Posterior cingulate gyrus (tissue), 11 donors: ENCODE data around the gene HHATL.

Experiments
- DNase-seq, 10 donors: peaks; one replicate each; pipeline versions ENCODE4 v3.0.0 to v3.0.0-alpha.2; 2020 to 2021; ENCODE audit warnings: mixed read lengths in 3 of 10
- intact Hi-C: fragments of 100-400 bp; cut with DNase I; formaldehyde crosslinking; loops from one replicate; pipeline ENCODE4 v1.15.1; 2023

Gene HHATL

DNA sequence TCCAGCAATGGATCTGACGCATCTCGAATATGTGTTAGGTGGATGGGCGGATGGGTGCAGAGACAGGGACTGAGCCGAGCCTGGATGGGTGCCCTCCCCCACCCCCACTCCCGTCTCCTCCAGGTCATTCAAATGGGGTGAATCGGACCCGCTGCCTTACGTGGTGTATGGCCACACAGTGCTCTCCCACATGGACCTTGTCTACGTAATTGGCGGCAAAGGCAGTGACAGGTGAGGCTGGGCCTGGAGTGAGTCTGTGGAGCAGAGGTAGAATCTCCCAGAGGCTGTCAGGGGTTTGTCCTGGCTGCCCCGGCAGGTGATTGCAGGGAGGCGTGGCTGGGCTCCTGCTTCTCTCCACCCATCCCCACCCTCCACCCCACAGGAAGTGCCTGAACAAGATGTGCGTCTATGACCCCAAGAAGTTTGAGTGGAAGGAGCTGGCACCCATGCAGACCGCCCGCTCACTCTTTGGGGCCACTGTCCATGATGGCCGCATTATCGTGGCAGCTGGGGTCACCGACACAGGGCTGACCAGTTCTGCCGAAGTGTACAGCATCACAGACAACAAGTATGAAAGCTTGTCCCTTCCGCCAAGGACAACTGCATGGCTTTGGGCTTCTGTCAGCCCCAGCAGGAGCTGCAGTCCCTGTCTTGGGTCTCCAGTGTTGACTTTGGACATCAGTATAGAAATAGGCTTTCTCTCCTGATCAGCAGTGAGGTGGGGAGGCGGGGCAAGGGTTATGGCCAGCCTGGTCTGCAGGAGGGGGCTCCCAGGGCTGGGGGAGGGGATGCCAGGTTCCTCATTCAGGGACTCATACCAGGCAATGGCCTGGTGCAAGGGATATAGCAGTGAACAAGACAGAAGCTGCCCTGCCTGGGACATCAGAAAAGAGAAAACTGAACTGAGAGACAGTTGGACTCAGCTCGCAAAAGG is 13.8 kb downstream of the HHATL start:
- DNase-seq: peak in 3 of 10 donors; percentile 4 to 62 (median 7)
- intact Hi-C loops: no loop called here

DNA sequence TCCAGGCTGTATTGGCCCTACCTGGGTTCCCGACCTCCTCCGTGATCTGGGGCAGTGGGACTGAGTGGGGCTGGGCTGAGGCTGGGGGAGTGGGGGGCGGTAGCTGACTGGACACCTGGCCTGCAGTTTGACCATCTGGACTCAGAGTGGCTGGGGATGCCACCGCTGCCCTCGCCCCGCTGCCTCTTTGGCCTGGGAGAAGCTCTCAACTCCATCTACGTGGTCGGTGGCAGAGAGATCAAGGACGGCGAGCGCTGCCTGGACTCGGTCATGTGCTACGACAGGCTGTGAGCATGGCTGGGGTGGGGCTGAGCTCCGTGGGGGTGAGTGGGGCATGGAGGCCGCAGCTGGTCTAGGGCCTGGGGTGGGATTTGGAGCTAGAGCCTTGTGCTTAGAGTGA is 14.6 kb downstream of the HHATL start:
- intact Hi-C loops: no loop called here
- DNase-seq: peak in 5 of 10 donors; percentile 3 to 75 (median 12)

- intact Hi-C loops: no loop called here
These were observed 15.6 kb downstream of the HHATL start for GRCh38 chr3:42686832-42687650.

DNA sequence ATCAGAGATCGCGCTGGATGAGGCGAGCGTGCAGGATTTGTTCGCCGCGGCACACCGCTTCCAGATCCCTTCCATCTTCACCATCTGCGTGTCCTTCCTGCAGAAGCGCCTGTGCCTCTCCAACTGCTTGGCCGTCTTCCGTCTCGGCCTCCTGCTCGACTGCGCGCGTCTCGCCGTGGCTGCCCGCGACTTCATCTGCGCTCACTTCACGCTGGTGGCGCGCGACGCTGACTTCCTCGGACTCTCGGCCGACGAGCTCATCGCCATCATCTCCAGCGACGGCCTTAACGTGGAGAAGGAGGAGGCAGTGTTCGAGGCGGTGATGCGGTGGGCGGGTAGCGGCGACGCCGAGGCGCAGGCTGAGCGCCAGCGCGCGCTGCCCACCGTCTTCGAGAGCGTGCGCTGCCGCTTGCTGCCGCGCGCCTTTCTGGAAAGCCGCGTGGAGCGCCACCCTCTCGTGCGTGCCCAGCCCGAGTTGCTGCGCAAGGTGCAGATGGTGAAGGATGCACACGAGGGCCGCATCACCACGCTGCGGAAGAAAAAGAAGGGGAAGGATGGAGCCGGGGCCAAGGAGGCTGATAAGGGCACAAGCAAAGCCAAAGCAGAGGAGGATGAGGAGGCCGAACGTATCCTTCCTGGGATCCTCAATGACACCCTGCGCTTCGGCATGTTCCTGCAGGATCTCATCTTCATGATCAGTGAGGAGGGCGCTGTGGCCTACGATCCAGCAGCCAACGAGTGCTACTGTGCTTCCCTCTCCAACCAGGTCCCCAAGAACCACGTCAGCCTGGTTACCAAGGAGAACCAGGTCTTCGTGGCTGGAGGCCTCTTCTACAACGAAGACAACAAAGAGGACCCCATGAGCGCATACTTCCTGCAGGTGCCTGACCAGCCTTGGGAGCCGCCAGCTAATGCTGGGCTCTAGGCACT is 16.4 kb downstream of the HHATL start:
- intact Hi-C loops: no loop called here
- DNase-seq: peak in 4 of 10 donors; percentile 6 to 86 (median 11)

More at GRCh38 chr3:42686832-42687650, 15.6 kb downstream of the HHATL start:
- DNase-seq: peak in 3 of 10 donors; percentile 2 to 52 (median 12)

DNA sequence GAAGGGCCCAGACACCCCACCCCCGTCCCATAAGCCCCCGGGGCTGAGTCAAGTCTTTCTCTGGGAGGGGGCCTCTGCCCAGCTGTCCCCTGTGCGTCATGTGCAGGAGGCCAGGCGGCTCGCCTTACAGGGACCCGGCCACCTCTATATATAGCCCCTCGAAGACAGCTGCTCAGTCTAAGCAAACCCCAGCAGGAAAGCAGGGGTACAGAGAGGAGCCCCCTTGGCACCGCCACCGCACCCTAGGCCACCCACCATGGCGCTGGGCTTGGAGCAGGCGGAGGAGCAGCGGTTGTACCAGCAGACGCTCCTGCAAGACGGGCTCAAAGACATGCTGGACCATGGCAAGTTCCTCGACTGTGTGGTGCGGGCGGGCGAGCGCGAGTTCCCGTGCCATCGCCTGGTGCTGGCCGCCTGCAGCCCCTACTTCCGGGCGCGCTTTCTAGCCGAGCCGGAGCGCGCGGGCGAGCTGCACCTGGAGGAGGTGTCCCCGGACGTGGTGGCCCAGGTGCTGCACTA is 17.2 kb downstream of the HHATL start, which contains the start of gene KLHL40:
Gene KLHL40 (plus strand): TSS at position 175 of the 519 bp plus-strand sequence. CDS start 82 bp downstream, at position 257.
- intact Hi-C loops: no loop called here
- peak in 3 of 10 donors; percentile 6 to 49 (median 7) for DNase-seq

- DNase-seq: peak in 3 of 10 donors; percentile 3 to 12 (median 7)
These were observed 17.8 kb downstream of the HHATL start for GRCh38 chr3:42684632-42685362.

DNA sequence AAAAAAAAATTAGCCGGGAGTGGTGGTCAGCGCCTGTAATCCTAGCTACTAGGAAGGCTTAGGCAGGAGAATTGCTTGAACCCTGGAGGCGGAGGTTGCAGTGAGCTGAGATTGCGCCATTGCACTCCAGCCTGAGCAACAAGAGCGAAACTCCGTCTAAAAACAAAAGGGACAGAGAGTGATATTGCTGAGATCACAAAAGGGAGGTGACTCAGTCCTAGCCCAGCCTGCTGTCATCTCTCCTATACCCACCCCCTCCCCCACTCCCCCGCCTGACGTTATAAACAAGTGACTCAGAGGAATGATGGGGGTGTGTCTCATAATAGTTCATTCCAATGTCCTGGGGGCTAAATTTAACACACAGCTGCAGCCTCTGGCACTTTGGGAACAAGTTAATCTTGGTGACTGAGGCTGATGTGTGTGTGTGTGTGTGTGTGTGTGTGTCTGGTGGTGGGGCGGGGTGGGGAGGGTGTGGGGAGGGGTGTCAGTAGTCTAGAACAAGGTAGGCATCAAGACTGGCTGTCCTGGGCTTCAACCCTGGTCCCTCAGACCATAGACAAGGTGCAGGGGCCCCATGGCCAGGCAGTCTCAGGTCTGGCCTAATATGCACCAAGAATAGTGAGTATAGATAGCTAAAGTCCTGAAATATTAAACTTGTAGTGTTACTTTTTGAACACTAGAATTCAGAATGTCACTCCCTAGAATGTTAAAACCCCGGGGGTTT is 18.6 kb downstream of the HHATL start:
- DNase-seq: peak in 5 of 10 donors; percentile 45 to 83 (median 55)
- intact Hi-C loops: no loop called here

More at GRCh38 chr3:42684632-42685362, 17.8 kb downstream of the HHATL start:
- intact Hi-C loops: no loop called here

DNA sequence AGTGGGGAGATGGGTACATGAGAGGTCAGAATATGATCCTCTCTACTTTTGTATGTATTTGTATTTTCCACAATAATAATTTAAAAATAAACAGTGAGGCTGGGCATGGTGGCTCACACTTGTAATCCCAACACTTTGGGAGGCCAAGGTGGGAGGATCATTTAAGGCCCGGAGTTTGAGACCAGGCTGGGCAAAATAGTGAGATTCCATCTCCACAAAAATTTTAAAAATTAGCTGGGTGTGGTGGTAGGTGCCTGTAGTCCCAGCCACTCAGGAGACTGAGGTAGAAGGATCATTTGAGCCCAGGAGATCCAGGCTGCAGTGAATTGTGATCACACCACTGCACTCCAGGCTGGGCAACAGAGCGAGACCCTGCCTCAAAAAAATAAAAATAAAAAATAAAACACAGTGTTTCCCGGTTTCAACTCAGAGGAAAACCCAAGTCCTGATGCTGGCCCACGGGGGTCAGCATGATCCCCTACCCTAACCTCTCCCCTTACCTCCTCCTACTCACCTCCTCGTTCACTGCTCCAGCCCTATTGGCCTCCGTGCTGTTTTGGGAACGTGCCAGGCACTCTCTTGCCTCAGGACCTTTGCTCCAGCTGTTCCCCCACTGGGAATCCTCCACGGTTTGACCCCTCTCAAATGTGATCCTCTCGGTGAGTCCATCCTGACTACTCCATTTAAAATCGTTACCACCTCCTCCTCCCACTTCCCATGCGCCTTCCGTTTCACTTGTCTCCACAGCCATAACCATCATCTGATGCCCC is 20.1 kb downstream of the HHATL start:
- peak in 2 of 10 donors; percentile 10 to 31 for DNase-seq
- intact Hi-C loops: no loop called here

DNA sequence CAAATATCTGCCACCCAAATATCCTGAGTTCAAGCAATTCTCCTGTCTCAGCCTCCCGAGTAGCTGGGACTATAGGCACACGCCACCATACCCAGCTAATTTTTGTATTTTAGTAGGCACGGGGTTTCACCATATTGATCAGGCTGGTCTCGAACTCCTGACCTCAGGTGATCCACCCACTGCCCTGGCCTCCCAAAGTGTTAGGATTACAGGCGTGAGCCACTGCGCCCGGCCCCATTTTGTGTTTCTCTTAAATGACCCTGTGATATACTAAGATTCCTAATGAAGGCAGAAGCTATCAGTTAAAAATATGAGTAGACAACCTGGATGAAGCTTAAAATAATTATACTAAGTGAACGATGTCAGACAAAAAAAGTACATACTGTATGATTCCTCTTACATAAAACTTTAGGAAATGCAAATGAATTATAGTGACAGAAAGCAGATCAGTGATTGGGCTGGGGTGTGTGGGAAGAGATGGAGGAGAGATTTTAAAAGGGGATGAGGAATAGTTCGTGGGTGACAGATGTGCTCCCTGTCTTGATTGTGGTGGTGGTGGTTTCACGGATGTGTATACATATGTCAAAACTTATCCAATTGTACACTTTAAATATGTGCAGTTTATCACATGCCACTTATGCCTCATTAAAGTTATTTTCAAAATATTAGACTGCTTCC is 21.1 kb downstream of the HHATL start:
- DNase-seq: peak in 1 of 10 donors; percentile 33
- intact Hi-C loops: no loop called here

DNA sequence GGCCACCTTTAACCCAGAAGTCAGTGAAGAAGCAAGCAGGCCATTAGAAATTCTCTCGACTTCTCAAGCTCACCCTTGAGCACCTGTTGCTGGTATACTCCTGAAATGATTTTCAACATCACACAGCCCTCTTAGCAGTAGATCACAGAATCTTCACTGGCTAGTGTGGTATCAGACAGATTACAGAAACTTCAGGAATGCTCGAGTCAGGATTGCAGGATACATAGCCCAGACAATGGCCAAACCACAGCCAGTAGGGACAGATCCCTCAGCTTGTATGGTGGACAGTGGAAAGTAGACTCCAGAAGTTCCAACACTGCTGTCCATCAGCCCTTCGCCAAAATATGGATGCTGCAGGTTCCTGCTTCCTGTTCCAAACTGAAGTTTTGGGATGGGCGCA is 21.8 kb downstream of the HHATL start:
- intact Hi-C loops: no loop called here
- DNase-seq: no peak

GRCh38 chr3:42680271-42680670 is 22.3 kb downstream of the HHATL start:
- intact Hi-C loops: no loop called here
- no peak for DNase-seq

GRCh38 chr3:42678447-42678846 is 24.2 kb downstream of the HHATL start:
- intact Hi-C loops: no loop called here
- DNase-seq: peak in 1 of 10 donors; percentile 40

- DNase-seq: no peak
- intact Hi-C loops: no loop called here
These were observed 26.7 kb downstream of the HHATL start for GRCh38 chr3:42675909-42676308.

- intact Hi-C loops: no loop called here
- no peak for DNase-seq
These were observed 28.5 kb downstream of the HHATL start for GRCh38 chr3:42674146-42674545.

GRCh38 chr3:42673082-42673481 is 29.5 kb downstream of the HHATL start:
- intact Hi-C loops: no loop called here

GRCh38 chr3:42672515-42672914 is 30.1 kb downstream of the HHATL start:
- DNase-seq: no peak
- intact Hi-C loops: no loop called here

More at GRCh38 chr3:42673082-42673481, 29.5 kb downstream of the HHATL start:
- DNase-seq: no peak

GRCh38 chr3:42670670-42671069 is 31.9 kb downstream of the HHATL start:
- no peak for DNase-seq
- intact Hi-C loops: no loop called here
